GM18909 (cell line): ENCODE data around the gene CCDC70.

Source experiments
- ATAC-seq: cut with Tn5 transposase; IDR thresholded peaks from one replicate; pipeline ENCODE4 v1.9.1; 2021; ENCODE audit warnings: mild to moderate bottlenecking; ENCODE audit not compliant: unreplicated experiment, poor library complexity

Gene CCDC70

GRCh38 chr13:51828730-51829567, 32.8 kb upstream of the CCDC70 start:
- no peak for ATAC-seq

- ATAC-seq: no peak
Measured at GRCh38 chr13:51829568-51829899, 32.2 kb upstream of the CCDC70 start.

- no peak for ATAC-seq
Measured at GRCh38 chr13:51831519-51831918, 30.2 kb upstream of the CCDC70 start.

- peak; percentile 79 for ATAC-seq
Measured at GRCh38 chr13:51832471-51833152, 29.2 kb upstream of the CCDC70 start.

- no peak for ATAC-seq
Measured at GRCh38 chr13:51833980-51834379, 27.8 kb upstream of the CCDC70 start.

GRCh38 chr13:51834581-51835171, 27.1 kb upstream of the CCDC70 start:
- no peak for ATAC-seq

GRCh38 chr13:51837016-51837415, 24.8 kb upstream of the CCDC70 start:
- no peak for ATAC-seq

DNA sequence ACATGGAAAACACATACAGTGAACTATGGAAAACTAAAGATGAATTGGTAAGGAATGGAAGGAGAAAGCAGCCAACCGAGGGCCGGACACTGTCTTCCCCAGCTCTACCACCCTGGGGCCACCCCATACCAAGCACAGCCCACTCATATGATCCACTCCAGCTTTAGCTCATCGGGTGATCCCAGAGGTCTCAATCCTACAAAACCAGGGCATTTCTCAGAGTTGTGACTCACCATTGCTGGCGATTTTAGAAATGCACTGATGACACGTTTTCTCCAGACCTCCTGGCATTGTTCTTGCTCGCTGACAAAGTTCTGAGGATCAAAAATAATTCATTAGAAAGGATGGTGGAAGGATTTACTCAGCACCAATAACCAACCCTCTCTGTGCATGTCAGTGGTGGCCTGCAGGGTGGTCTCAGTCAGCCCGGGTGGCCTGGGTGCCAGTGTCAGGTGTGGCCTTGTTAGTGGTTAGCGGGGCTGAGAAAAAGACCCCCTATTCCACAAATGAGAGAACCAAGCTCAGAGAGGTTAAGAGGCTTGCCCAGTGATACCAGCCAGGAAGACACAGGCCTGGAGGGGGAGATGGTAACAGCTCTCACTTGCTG, 23.4 kb upstream of the CCDC70 start:
- ATAC-seq: no peak

GRCh38 chr13:51839711-51840540, 21.8 kb upstream of the CCDC70 start:
- ATAC-seq: no peak

- no peak for ATAC-seq
Measured at GRCh38 chr13:51840917-51841316, 20.9 kb upstream of the CCDC70 start.

- no peak for ATAC-seq
Measured at GRCh38 chr13:51841732-51842131, 20.0 kb upstream of the CCDC70 start.

DNA sequence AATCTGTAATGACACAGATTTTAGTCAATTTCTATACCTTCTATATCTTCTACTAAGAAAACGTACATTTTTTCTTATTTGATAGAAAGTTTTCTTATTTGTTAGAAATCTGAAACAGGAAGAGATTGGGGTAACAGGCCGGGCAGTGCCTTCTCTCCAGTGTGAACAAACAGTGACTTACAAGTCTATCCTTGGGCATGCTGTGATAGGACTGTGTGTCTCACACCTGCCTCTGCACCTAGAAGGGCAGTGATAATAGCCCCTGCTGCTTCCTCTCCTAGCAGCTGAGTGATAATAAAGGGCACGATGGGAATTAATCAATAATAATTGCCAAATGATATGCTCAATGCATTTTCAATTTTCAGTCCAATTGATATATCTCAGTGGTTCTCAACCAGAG, 18.2 kb upstream of the CCDC70 start:
- no peak for ATAC-seq

DNA sequence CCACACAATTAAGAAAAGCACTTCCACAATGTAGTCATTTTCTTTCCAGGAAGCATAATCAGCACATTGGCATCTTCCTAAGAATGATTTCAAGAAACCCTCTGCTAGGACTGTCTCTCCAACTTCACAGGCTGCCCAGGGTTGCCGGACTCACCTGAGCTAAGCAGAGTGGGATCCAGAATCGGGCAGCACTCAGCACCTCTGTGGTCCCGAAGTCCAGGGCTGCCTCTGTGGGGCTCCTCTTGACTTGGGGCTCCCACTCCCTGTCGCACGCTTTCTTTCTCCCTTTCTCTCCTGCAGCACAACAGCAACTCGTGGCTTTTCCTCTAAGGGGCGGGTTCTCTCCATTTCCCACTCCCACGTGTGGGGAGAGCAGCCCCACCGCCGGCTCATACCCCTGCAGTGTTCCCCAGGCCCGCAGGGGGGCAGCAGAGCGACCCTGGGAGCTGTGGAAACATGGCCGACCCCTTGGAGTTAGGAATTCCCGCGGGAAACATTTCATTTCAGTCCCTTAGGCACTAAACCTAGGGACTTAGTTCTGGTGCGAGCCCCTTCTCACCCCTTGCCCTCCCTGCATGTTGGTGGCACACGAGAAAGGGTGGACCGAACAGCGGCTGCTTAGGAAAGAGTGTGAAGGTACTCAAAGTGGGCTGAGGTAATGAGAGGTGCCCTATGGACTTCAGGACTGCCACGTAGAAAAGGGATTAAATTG, 16.8 kb upstream of the CCDC70 start, which contains the start of gene TMEM272:
TMEM272 (minus strand) TSS at position 316 of the 712 bp plus-strand sequence. CDS start 6,647 bp downstream, outside the sequence.
- ATAC-seq: no peak

- ATAC-seq: no peak
Measured at GRCh38 chr13:51845574-51846318, 16.0 kb upstream of the CCDC70 start.

GRCh38 chr13:51846756-51847155, 15.0 kb upstream of the CCDC70 start:
- ATAC-seq: no peak

- no peak for ATAC-seq
Measured at GRCh38 chr13:51848674-51849073, 13.1 kb upstream of the CCDC70 start.

DNA sequence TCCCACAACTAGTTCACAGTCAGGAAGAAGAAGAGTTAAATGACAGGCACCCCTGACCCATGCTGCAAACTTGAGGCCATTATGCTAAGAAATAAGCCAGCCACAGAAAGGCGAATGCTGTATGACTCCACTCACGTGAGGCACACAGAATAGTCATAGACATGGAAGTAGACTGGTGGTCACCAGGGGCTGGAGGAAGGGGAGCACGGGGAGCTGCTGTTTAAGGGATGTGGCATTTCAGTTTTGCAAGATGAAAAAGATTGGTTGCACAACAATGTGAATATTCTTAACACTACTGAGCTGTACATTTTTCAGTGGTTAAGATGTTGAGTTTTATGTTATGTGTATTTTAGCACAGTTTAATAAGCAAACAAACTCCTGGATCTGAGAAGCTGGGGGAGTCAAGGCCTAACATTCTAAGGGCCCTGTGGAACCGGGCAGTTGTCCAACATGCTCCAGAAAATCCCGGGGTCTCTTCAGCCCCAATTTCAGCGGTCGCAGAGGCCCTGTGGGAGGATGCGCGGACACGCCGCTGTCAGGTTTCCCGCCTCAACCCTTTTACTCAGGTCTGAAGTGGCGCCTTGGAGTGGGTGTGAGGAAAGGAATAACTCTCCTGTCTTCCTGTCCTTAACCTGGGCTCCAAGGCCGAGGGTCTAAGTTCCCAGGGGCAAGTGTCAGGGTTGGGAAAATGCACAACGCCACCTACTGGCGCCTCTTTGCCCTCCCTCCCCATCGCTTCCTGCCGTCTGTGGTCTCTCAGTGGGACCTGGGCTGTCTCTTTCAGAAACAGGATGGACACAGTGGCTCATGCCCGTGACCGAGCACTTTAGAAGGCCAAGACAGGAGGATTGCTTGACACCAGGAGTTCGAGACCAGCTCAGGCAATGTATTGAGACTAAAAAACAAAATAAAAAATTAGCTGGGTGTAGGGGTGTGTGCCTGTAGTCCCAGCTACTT, 12.3 kb upstream of the CCDC70 start:
- no peak for ATAC-seq
